Endothelial cell of umbilical vein (primary cell): ENCODE results near the gene HNRNPL.

ENCODE experiments used
- CTCF ChIP-seq, 2 donors: IDR thresholded peaks; 1 replicate in 1 of 2; 2 replicates in 1 of 2; pipeline ENCODE4 v1.5.1; 2011; ENCODE audit warnings: low read length in 2 of 2, mild to moderate bottlenecking in 2 of 2, moderate library complexity in 2 of 2, control low read depth in 1 of 2, inconsistent platforms in 1 of 2, low read depth in 1 of 2; ENCODE audit not compliant: insufficient read depth in 1 of 2; ENCODE audit errors: extremely low read depth in 1 of 2
- EZH2 ChIP-seq: IDR thresholded peaks from 2 replicates; pipeline ENCODE4 v1.6.1; 2012; ENCODE audit warnings: borderline replicate concordance, low read depth, mild to moderate bottlenecking, moderate library complexity, low read length, inconsistent platforms; ENCODE audit not compliant: severe bottlenecking
- GATA2 ChIP-seq: IDR thresholded peaks from 2 replicates; pipeline ENCODE4 v1.7.0; 2011; ENCODE audit warnings: low read depth, mild to moderate bottlenecking, moderate library complexity, mixed read lengths, low read length; ENCODE audit not compliant: insufficient read length, insufficient read depth
- MAX ChIP-seq: IDR thresholded peaks from 2 replicates; pipeline ENCODE4 v1.6.1; 2011; ENCODE audit not compliant: insufficient read depth, insufficient read length
- POLR2A ChIP-seq: IDR thresholded peaks from 2 replicates; pipeline ENCODE4 v1.6.1; 2012; ENCODE audit warnings: low read depth, mild to moderate bottlenecking, control low read depth, low read length
- POLR2AphosphoS5 ChIP-seq: IDR thresholded peaks from 2 replicates; pipeline ENCODE4 v1.6.1; 2012; ENCODE audit warnings: low read depth, mild to moderate bottlenecking, control low read depth, low read length, moderate library complexity; ENCODE audit not compliant: insufficient read depth

- TF ChIP-seq POLR2A, result no peak
- TF ChIP-seq EZH2, result no peak
- no peak for TF ChIP-seq CTCF (IDR thresholded peaks at IDR 0.05; ENCODE audit: extremely low read depth in 1 of 2, insufficient read depth in 1 of 2, low read depth in 1 of 2, low read length in 2 of 2)
- TF ChIP-seq POLR2AphosphoS5, result no peak
- no peak for TF ChIP-seq GATA2
- no peak for TF ChIP-seq MAX
Observed at GRCh38 chr19:38793177-38793576, 56.6 kb downstream of the HNRNPL start.
